ENCODE data around the gene PTPN3.

The PTPN3 gene

DNA sequence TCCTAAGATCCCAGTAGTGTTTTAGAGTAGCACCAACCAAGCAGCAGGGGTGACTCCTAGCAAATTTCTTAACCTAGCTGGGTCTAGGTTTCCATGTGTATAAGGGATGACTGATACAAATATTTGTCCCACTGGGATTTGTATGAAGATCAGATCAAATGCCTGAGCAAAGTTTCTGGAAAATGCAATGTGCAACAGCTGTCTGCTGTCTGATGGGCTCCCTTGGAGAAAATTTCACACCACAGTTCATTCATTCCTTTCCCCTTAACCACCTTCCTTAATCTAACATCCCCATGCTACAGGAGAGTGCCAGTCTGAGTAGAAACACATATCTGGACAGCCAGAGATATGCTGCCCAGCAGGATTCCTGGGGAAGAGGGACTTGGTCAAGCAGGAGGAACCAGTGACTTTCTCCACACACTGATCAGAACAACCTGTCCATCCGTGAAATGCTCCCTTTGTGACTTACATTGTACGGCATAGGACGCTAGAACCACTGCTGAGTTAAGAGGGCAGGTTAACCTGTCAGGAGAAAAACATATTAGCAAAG lies 53.3 kb downstream of the PTPN3 start:
- TF ChIP-seq POLR2AphosphoS5 (IDR thresholded peaks at IDR 0.05; ENCODE audit: low read depth, low read length) (no peak), TAF1 (IDR thresholded peaks at IDR 0.05; ENCODE audit: borderline replicate concordance, insufficient read depth, low read length) (no peak), FOXP2 (optimal IDR thresholded peaks at IDR 0.05; ENCODE audit: borderline replicate concordance, extremely low read depth, extremely low read length, insufficient read depth) (no peak), SIN3A (IDR thresholded peaks at IDR 0.05; ENCODE audit: borderline replicate concordance, insufficient read depth, low read length) (no peak)
- TF ChIP-seq, protein P1, sequence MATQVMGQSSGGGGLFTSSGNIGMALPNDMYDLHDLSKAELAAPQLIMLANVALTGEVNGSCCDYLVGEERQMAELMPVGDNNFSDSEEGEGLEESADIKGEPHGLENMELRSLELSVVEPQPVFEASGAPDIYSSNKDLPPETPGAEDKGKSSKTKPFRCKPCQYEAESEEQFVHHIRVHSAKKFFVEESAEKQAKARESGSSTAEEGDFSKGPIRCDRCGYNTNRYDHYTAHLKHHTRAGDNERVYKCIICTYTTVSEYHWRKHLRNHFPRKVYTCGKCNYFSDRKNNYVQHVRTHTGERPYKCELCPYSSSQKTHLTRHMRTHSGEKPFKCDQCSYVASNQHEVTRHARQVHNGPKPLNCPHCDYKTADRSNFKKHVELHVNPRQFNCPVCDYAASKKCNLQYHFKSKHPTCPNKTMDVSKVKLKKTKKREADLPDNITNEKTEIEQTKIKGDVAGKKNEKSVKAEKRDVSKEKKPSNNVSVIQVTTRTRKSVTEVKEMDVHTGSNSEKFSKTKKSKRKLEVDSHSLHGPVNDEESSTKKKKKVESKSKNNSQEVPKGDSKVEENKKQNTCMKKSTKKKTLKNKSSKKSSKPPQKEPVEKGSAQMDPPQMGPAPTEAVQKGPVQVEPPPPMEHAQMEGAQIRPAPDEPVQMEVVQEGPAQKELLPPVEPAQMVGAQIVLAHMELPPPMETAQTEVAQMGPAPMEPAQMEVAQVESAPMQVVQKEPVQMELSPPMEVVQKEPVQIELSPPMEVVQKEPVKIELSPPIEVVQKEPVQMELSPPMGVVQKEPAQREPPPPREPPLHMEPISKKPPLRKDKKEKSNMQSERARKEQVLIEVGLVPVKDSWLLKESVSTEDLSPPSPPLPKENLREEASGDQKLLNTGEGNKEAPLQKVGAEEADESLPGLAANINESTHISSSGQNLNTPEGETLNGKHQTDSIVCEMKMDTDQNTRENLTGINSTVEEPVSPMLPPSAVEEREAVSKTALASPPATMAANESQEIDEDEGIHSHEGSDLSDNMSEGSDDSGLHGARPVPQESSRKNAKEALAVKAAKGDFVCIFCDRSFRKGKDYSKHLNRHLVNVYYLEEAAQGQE (IDR thresholded peaks at IDR 0.05; ENCODE audit: insufficient read depth in 1 of 2, low read depth in 2 of 2, low read length in 2 of 2), result no peak

DNA sequence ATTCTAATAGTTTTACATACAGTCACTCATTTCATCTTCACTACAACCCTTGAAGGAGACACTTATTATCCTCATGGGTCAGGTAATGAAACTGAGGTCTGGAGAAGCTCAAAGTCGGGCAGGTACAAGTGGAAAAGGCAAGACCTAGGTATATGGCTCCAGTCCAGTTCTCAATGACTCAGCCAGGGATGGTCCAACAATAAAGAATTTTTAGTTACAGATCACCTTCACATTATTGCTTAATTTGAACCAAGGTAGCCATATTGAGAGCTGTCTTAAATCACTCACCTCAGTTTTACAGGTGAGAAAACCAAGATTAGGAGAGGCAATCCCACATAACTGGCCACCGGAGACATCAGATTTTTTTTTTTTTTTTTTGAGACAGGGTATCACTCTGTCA lies 55.4 kb downstream of the PTPN3 start:
- TF ChIP-seq SIN3A (IDR thresholded peaks at IDR 0.05; ENCODE audit: borderline replicate concordance, insufficient read depth, low read length), result no peak
- TF ChIP-seq POLR2AphosphoS5 (IDR thresholded peaks at IDR 0.05; ENCODE audit: low read depth, low read length), result no peak
- TF ChIP-seq, protein P1 (IDR thresholded peaks at IDR 0.05; ENCODE audit: insufficient read depth in 1 of 2, low read depth in 2 of 2, low read length in 2 of 2), result no peak
- TF ChIP-seq TAF1 (IDR thresholded peaks at IDR 0.05; ENCODE audit: borderline replicate concordance, insufficient read depth, low read length), result no peak
- TF ChIP-seq FOXP2 (optimal IDR thresholded peaks at IDR 0.05; ENCODE audit: borderline replicate concordance, extremely low read depth, extremely low read length, insufficient read depth), result no peak

DNA sequence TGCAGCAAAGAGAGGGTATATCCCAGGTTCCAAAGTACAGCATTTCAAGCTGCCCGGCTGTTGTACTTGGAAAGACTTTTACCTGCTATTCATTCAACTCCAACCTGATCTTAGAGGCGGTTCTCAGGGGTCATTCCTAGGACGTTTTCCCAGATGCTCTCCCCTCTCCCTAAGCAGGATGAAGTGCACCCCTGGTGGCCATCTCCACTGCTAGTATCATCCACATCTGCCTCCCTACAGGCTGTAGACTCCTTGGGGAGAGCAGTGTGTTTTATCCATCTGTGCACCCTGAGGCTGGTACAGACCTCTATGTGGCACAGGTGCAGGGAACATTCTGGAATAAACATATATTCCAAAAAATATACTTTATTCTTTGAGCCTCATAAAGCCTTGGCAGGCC lies 56.8 kb downstream of the PTPN3 start:
- TF ChIP-seq TAF1 (IDR thresholded peaks at IDR 0.05; ENCODE audit: borderline replicate concordance, insufficient read depth, low read length), result no peak
- no peak for TF ChIP-seq FOXP2 (optimal IDR thresholded peaks at IDR 0.05; ENCODE audit: borderline replicate concordance, extremely low read depth, extremely low read length, insufficient read depth)
- TF ChIP-seq, protein P1 (IDR thresholded peaks at IDR 0.05; ENCODE audit: insufficient read depth in 1 of 2, low read depth in 2 of 2, low read length in 2 of 2), result no peak
- no peak for TF ChIP-seq POLR2AphosphoS5 (IDR thresholded peaks at IDR 0.05; ENCODE audit: low read depth, low read length)
- no peak for TF ChIP-seq SIN3A (IDR thresholded peaks at IDR 0.05; ENCODE audit: borderline replicate concordance, insufficient read depth, low read length)

DNA sequence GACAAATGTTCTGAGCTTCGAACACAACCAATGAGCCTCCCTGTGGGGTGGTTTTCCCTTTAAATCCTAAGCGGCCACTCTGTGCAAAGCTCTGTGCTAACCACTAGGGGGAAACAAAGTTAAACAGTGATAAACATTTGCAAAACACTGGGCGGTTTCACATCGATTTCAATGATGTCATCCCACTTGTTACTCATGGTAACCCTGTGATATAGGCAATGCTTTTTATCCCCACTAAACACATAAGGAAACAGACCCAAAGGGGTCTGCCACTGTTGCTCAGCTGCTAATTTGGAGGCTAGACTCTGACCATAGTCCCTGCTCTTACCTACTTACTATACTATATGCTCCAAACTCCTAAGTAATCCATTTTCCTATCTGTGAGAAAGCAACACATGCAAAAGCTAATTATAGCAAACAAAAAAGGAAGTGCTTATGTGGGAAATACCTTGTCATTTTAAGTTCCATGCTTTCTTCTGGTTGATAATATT lies 57.3 kb downstream of the PTPN3 start:
- TF ChIP-seq POLR2AphosphoS5 (IDR thresholded peaks at IDR 0.05; ENCODE audit: low read depth, low read length) (no peak), SIN3A (IDR thresholded peaks at IDR 0.05; ENCODE audit: borderline replicate concordance, insufficient read depth, low read length) (no peak), TAF1 (IDR thresholded peaks at IDR 0.05; ENCODE audit: borderline replicate concordance, insufficient read depth, low read length) (no peak), FOXP2 (optimal IDR thresholded peaks at IDR 0.05; ENCODE audit: borderline replicate concordance, extremely low read depth, extremely low read length, insufficient read depth) (no peak)
- TF ChIP-seq, protein P1 (IDR thresholded peaks at IDR 0.05; ENCODE audit: insufficient read depth in 1 of 2, low read depth in 2 of 2, low read length in 2 of 2), result no peak
